ENCODE data around the gene IPCEF1.

The IPCEF1 gene

DNA sequence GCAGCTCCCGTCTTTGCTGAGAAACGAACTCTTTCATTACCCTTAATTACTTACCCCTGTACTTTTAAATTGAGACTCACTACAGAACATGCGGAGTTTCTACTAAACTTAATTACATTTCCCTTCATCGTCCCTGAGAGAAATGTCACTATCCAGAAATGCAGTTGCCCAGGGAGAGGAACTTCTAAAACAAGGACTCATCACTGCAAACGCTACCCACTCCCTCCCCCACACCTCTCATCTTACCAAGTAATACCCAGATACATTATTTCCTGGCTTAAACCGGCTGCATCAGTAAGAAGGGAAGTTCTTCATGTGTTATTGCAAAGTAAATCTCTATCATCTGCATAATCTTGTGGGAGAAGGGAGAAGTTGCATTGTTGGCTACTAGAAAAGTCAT, 138.3 kb downstream of the IPCEF1 start:
- ChIA-PET POLR2A (no interaction called here), CTCF (no interaction called here)
- no peak for DNase-seq (ENCODE audit: extremely low spot score)
- TF ChIP-seq ELF4 (IDR thresholded peaks at IDR 0.05), result no peak
- TF ChIP-seq PKNOX1 (IDR thresholded peaks at IDR 0.05), result no peak
- no peak for TF ChIP-seq FOXM1 (IDR thresholded peaks at IDR 0.05; ENCODE audit: borderline replicate concordance)
- TF ChIP-seq L3MBTL2 (conservative IDR thresholded peaks at IDR 0.05), result no peak
- no peak for TF ChIP-seq TARDBP (IDR thresholded peaks at IDR 0.05)
- TF ChIP-seq CTBP1 (IDR thresholded peaks at IDR 0.05; ENCODE audit: borderline replicate concordance), result no peak

DNA sequence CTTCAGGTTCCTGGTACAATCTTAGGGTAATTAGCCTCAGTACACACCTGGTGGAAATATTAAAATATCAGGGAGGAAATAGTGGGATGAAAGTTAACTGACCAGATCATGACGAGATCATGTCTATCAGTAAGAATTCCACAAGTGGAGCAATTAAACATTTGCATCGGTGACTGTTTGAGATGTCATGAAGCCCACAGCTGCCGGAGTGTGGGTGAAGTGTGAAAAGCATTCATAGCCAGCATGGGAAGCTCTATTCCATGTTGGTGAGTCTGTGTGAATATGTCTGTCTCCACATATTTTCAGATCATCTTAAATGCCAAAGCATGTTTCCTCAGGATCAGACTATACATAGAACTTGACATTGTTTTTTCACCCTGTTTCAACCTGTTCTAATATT, 142.8 kb downstream of the IPCEF1 start:
- POLR2A ChIA-PET, result no interaction called here
- TF ChIP-seq ARNT (IDR thresholded peaks at IDR 0.05) (no peak), CTBP1 (IDR thresholded peaks at IDR 0.05; ENCODE audit: borderline replicate concordance) (no peak), TARDBP (IDR thresholded peaks at IDR 0.05) (no peak), SP1 (IDR thresholded peaks at IDR 0.05) (no peak), NFRKB (IDR thresholded peaks at IDR 0.05) (no peak), HDGF (IDR thresholded peaks at IDR 0.05; ENCODE audit: borderline replicate concordance) (no peak), LEF1 (IDR thresholded peaks at IDR 0.05; ENCODE audit: borderline replicate concordance) (no peak), PKNOX1 (IDR thresholded peaks at IDR 0.05) (no peak), FOXM1 (IDR thresholded peaks at IDR 0.05; ENCODE audit: borderline replicate concordance) (no peak), L3MBTL2 (conservative IDR thresholded peaks at IDR 0.05) (no peak), SUZ12 (IDR thresholded peaks at IDR 0.05) (no peak), FOXK2 (IDR thresholded peaks at IDR 0.05) (no peak), ELF4 (IDR thresholded peaks at IDR 0.05) (no peak), ZNF384 (IDR thresholded peaks at IDR 0.05) (no peak), FOXA1 (IDR thresholded peaks at IDR 0.05) (no peak), BHLHE40 (IDR thresholded peaks at IDR 0.05; ENCODE audit: borderline replicate concordance) (no peak)
- no peak for DNase-seq (ENCODE audit: extremely low spot score)
- CTCF ChIA-PET, result interaction anchor here (0.7 kb wide), 1 partner anchor 335 kb away, joined by 3 read pairs; no protein-coding TSS in a partner anchor

GRCh38 chr6:154210678-154211077, 145.9 kb downstream of the IPCEF1 start:
- POLR2A ChIA-PET, result no interaction called here
- no peak for TF ChIP-seq CTBP1 (IDR thresholded peaks at IDR 0.05; ENCODE audit: borderline replicate concordance)
- CTCF ChIA-PET, result interaction anchor here (0.7 kb wide), 1 partner anchor 15 kb away, joined by 4 read pairs; no protein-coding TSS in a partner anchor
- no peak for DNase-seq (ENCODE audit: extremely low spot score)

- ChIA-PET POLR2A (no interaction called here), CTCF (no interaction called here)
- TF ChIP-seq NFRKB (IDR thresholded peaks at IDR 0.05), result no peak
- no peak for TF ChIP-seq FOXK2 (IDR thresholded peaks at IDR 0.05)
- TF ChIP-seq SUZ12 (IDR thresholded peaks at IDR 0.05), result no peak
- no peak for TF ChIP-seq CTBP1 (IDR thresholded peaks at IDR 0.05; ENCODE audit: borderline replicate concordance)
- no peak for DNase-seq (ENCODE audit: extremely low spot score)
These were observed 147.0 kb downstream of the IPCEF1 start for GRCh38 chr6:154209555-154209954.

GRCh38 chr6:154206996-154207395, 149.6 kb downstream of the IPCEF1 start:
- ChIA-PET POLR2A (no interaction called here), CTCF (no interaction called here)
- TF ChIP-seq ARNT (IDR thresholded peaks at IDR 0.05), result no peak
- TF ChIP-seq CTBP1 (IDR thresholded peaks at IDR 0.05; ENCODE audit: borderline replicate concordance), result no peak
- TF ChIP-seq FOXM1 (IDR thresholded peaks at IDR 0.05; ENCODE audit: borderline replicate concordance), result no peak
- no peak for TF ChIP-seq NFRKB (IDR thresholded peaks at IDR 0.05)
- TF ChIP-seq BHLHE40 (IDR thresholded peaks at IDR 0.05; ENCODE audit: borderline replicate concordance), result no peak
- DNase-seq (ENCODE audit: extremely low spot score), result no peak

DNA sequence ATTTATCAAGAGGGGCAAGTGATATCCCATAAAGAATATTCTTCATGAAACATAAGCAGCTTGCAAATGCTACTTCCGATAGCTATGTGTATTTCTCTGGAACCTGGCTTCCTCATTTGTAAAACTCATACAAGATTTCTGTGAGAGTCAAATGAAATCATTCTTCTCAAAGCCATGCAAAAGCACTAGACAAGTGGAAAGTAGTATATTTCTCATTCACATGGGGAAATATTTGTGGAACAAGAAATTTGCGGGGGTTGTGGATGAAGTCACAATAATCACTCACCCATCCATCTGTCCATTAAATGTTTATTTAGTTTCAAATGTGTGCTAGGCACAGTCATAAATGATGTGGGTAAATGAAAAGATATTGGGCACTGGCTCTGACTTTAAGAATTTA, 150.5 kb downstream of the IPCEF1 start:
- POLR2A ChIA-PET, result no interaction called here
- DNase-seq (ENCODE audit: extremely low spot score), result no peak
- TF ChIP-seq FOXA1 (IDR thresholded peaks at IDR 0.05) (no peak), CTBP1 (IDR thresholded peaks at IDR 0.05; ENCODE audit: borderline replicate concordance) (no peak), LEF1 (IDR thresholded peaks at IDR 0.05; ENCODE audit: borderline replicate concordance) (no peak), BHLHE40 (IDR thresholded peaks at IDR 0.05; ENCODE audit: borderline replicate concordance) (no peak), ZNF384 (IDR thresholded peaks at IDR 0.05) (no peak), L3MBTL2 (conservative IDR thresholded peaks at IDR 0.05) (no peak), NFRKB (IDR thresholded peaks at IDR 0.05) (no peak), FOXM1 (IDR thresholded peaks at IDR 0.05; ENCODE audit: borderline replicate concordance) (no peak), ELF4 (IDR thresholded peaks at IDR 0.05) (no peak), PKNOX1 (IDR thresholded peaks at IDR 0.05) (no peak), FOXK2 (IDR thresholded peaks at IDR 0.05) (no peak)
- CTCF ChIA-PET, result no interaction called here

DNA sequence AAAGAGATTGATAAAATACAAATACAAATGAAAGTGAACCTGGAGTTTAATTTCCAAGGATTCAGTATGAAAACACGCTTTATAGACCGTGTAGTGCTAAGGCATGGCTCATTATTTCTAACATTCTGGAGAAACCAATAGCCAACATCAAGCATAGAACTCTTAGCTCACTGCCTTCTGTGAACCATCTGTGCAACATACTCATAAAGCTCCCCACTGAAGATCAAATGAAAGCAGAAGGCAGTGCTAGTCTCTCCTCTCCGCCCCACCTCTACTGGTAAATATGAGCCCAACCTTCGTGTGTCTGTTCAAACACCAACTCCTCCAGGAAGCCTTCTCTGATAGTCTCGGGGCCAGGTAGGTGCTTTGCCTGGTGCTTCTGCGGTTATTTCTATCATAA, 153.6 kb downstream of the IPCEF1 start:
- ChIA-PET POLR2A (no interaction called here), CTCF (no interaction called here)
- no peak for DNase-seq (ENCODE audit: extremely low spot score)
- no peak for TF ChIP-seq FOXM1 (IDR thresholded peaks at IDR 0.05; ENCODE audit: borderline replicate concordance)
- TF ChIP-seq FOXA1 (IDR thresholded peaks at IDR 0.05), result no peak
- TF ChIP-seq ARNT (IDR thresholded peaks at IDR 0.05), result no peak
- no peak for TF ChIP-seq FOXK2 (IDR thresholded peaks at IDR 0.05)
- no peak for TF ChIP-seq SP1 (IDR thresholded peaks at IDR 0.05)
- no peak for TF ChIP-seq BHLHE40 (IDR thresholded peaks at IDR 0.05; ENCODE audit: borderline replicate concordance)
- TF ChIP-seq SUZ12 (IDR thresholded peaks at IDR 0.05), result no peak
- TF ChIP-seq CTBP1 (IDR thresholded peaks at IDR 0.05; ENCODE audit: borderline replicate concordance), result no peak
- no peak for TF ChIP-seq ZNF384 (IDR thresholded peaks at IDR 0.05)
